GM18861 (cell line): Measurements from ENCODE around the gene JPT2.
"Not testable (repeated sequence)": the region's sequence is repeated elsewhere in the genome, so short reads cannot be mapped to it uniquely, and the experiment has no call there.

ENCODE experiments used
- ATAC-seq: cut with Tn5 transposase; IDR thresholded peaks from one replicate; pipeline ENCODE4 v1.9.1; 2021; ENCODE audit not compliant: unreplicated experiment

The JPT2 gene

DNA sequence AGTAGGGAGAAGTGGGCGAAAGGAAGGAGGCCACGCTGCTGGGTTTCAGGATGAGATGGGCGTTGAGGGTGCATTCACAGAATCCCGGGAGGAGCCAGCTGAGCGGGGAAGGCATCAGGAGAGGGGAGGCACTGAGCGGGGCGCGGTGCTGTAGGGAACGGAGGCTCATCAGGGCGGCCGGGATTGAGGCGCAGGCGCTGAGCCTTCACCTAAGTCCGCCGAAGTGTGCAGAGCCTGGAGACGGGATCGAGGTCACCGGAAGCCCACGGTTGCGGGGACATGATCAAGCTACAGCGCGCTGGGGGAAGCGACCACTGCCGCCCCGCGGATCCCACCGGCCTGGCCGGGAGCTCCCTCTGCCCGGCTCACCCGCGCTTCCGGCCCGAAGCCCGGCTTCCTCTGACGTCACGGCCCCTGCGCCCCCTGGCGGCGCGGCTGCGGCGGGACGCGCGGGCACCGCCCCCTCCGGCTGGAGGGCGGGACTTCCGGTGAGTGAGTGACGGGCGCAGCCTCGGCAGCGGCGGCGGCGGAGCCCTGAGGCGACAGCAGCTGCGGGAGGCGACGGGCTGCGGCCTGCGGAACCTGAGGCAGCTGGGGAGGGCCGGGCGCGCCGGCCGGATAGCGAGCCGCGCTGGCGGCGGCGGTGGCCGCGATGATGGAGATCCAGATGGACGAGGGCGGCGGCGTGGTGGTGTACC, 27.8 kb downstream of the JPT2 start, which contains the start of gene MAPK8IP3:
Gene MAPK8IP3, plus strand, starts transcription at position 508 of the 698 bp plus-strand sequence. Its CDS starts 145 bp downstream, at position 653.
- peak; percentile 62 for ATAC-seq

DNA sequence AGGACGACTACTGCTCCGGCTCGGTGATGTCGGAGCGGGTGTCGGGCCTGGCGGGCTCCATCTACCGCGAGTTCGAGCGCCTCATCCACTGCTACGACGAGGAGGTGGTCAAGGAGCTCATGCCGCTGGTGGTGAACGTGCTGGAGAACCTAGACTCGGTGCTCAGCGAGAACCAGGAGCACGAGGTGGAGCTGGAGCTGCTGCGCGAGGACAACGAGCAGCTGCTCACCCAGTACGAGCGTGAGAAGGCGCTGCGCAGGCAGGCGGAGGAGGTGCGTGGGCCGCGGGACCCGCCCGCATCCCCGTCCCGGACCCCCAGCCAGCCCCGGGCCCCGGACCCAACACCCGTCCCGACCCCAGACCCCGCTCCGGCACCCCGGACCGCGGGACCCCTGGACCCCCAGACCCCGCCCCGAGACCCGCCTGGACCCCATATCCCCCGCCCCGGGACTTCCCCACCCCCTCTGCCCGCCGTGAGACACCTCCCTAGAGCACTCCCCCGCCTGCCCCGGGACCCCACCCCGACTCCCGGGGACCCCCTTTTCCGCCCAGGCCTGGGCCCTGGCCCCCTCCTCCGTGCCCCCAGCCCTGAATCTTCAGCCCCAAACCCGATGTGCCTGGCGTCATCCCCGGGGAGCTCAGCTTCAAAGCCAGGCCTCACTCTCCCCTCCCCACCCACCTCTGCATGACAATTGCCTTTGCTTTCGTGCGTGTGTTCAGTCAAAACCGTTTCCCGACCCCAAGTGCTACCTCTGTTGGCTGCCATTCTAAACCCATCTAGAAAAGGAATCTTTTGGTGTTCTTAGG, 28.5 kb downstream of the JPT2 start:
- peak; percentile 22 for ATAC-seq

DNA sequence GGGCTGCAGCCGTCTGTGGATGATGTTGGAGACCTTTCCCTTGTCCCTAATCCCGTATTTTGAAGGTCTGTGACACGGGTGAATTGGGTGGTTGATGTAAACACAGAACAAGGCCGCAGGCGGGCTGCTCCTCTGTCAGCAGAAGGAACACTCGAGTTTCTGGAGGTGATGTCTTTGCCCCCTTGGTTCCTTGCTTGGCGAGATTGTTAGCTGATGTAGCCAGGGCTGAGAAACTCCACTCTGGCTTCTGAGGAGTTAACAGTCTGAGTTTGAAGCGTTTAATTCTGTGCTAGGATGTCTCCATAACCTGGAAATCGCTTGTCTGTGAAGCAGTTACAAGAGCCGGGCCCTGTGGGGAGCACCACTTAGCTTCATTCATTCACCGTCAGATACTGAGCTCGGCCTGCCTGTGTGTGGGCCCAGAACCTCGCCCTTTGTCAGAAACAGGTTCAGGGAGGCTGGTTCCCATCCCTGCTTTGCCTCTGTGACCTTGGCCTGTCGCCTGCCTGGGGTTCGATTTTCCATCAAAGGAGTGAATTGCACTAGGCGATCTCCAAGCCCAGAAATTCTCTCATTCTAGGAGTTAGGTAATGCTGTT, 29.2 kb downstream of the JPT2 start:
- ATAC-seq = no peak

DNA sequence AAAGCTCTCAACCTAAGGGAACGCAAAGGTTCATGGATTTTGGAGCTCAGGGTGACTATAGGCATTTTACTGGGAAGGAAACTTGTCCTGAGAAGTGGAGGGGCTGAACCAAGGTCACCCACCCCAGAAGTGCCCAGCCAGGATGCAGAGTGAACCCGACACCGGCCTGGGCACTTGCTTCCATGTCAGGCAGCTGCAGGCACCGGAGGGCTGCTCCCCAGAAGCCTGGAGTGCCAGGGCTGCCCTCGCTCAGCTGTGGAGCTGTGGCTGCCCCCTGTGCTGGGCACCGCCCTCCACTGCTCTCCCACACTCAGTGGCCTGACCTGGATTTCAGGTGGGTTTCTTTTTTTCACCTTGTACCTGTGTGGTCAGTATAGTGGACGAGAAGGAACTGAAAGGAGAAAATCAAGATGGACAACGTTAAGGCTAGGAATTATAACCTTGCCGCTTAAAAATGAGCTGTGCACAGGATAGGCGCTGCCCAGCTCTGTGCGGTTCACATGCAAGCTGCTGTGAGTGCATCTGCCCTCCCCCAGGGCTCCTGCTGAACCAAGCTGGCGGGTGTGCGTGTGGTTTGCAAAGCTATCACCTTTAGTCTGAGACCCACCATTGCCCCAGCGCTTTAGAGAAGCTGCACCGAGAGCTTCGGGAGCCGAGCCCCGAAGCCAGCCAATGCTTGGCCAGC, 30.1 kb downstream of the JPT2 start:
- ATAC-seq = no peak

DNA sequence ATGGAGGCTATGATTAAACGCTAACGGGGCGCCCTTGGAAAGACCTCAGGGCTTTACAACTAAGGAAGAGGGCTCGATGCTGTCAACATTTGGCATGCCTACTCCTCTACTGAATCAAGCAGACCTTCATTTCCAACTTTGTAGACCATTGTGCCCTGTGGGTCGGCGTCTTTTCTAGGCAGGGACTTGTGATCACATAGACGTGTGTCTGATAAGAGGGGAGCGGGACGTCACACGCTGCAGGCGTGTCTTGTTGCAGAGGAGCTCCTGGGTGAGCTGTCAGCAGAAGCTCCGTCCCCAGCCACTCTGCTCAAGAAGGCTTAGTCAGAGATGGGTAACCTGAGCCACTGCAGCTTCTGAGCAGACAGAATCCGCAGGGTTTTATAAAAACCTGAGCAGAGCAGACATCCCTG, 30.7 kb downstream of the JPT2 start:
- ATAC-seq = no peak

DNA sequence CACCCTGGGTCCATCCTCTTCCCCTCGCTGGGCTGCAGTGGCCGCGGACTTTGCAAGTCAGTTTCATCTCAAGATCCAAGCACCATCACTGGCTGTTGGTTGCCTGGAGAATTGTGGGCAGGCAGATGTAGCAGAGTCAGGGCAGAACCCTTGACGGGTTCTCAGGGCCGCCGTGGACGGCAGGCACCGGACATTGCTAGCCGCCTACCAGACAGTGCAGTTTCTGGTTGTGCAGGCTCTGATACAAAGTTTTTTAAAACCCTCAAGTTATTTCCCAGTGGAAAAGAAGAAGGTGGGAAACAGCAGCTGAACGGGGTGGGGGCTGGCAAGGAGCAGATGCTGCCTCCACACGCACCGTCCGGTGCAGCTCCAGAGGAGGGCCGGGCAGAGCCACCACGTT, 31.3 kb downstream of the JPT2 start:
- ATAC-seq = no peak

DNA sequence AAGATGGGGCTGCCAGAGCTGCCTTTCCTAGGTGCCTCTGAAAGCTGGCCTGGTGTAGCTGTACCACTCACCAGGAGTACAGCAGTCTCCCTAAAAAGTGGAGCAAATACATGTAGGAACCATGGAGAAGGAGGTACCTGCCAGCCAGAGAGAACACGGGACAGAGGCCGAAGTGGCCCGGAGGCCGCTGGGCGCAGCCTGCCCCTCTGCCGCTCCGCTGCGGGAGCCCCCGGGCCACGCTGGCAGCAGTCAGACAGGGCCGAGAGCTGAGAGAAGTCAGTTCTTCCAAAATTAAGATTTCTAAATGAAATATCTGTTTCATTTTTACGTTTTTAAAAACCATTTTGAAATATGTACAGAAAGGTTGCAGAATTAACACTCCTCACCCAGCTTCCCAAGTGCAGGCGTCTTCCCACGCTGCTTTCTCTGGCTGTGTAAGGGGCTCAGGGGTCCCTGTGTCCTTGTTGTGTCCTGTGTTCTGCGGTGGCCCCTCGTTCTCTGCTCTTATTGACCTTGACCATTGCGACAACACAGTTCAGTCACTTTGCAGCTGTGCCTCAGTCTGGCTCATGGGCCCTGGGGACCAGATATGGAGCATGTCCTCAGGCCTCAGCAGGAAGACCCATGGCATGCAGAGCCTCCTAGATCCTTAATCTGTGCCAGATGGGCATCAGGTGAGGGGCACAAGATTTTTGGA, 32.9 kb downstream of the JPT2 start:
- ATAC-seq = no peak

DNA sequence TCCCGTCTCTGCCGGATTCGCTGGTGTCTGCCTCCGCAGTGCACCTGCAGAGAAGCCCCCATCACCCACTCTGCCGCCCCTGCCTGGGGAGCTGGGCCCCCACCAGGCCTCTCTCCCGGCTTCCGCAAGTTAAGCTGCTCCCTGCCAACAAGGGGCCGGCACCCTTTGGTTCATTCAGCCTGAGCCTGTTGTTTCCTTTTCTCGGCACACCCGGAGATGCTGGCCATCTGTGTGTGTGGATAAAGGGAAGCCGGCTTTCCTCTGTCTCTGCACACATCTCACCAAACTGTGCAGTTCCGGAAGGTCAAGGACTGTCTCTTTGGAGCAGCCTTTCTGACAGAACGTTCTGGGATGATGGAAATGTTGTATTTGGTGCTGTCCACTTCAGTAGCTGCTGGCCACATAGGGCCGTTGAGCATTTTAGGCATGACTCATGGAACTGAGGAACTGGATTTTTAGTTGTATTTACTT, 34.7 kb downstream of the JPT2 start:
- ATAC-seq = no peak

DNA sequence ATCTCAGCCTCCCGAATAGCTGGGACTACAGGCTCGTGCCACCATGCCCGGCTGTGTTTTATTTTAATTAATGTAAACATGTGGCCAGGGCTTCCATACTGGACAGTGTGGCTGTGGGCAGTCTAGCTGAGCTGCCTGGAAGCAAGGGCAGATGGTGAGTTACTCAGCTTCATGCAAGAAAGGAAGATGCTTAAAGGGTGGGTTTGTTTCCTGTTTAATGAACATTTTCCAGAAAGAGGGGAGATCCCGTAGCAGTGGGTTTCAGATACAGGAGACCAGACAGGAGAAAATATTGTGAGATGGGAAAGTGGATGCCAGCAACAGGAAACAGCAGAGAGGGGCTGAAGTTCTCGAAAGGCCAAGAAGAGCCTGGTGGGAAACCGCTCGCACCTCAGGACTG, 35.3 kb downstream of the JPT2 start:
- ATAC-seq = no peak

DNA sequence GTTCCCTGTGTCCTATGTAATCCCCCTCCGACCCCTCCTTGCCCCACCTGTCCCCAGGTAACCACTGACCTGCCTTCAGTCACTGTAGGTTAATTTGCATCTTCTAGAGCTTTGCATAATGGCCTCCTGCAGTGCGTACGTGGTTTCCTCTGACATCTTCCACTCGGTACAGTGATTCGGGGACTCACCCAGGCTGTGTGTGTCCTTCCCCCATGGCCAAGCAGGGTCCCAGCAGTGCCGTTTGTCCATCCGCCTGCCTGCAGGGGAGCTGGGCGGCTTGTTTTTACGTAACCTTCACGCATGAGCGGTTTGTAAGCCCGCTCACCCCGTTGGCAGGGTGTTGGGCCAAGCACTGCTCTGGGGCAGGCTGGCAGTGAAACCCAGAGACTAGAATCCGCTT, 35.9 kb downstream of the JPT2 start:
- no peak for ATAC-seq

DNA sequence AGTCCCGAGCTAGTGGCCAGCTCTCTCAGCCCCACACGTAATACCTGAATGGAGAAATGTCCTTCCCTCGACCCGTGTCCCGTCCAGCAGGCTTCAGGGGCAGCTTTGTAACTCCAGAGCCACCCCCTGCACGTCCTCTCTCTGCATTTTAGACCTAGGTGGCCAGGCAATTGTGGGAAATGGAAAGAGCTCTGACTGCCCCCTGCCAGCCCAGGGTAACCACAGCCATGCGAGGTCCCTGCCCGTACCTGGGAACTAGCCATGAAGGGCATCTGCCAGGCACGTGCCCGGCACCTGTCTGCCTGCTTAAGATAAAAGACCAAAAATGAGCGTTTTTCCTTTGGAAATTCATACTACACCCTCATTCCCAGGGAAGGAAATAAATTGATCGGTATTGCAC, 37.1 kb downstream of the JPT2 start:
- no peak for ATAC-seq

DNA sequence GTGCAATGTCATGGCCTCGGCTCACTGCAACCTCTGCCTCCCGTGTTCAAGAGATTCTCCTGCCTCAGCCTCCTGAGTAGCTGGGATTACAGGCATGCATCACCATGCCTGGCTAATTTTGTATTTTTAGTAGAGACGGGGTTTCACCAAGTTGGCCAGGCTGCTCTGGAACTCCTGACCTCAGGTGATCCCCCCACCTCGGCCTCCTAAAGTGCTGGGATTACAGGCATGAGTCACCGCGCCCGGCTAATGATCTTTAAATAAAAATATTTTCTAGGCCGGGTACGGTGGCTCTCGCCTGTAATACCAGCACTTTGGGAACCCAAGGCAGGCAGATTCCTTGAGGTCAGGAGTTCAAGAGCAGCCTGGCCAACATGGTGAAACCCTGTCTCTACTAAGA, 40.2 kb downstream of the JPT2 start:
- not testable (repeated sequence) for ATAC-seq

DNA sequence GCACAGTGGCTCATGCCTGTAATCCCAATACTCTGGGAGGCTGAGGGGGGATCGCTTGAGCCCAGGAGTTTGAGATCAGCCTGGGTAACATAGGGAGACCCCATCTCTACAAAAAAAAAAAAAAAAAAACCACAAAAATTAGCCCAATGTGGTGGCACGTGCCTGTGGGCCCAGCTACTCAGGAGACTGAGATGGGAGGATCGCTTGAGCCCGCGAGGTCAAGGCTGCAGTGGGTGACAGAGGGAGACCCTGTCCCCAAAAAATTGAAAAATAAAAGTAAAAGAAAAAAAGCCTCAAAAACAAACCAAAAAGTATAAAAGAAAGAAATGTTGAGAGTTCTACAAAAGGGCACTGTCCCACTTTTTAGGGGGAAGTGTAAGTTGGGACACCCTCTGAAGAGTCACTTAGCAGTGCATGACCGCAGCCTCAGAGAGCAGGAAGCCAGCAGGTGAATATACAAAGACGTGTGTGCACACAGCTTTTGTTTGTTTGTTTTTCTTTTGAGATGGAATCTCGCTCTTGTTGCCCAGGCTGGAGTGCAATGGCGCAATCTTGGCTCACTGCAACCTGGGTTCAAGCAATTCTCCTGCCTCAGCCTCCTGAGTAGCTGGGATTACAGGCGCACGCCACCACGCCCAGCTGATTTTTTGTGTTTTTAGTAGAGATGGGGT, 41.6 kb downstream of the JPT2 start:
- not testable (repeated sequence) for ATAC-seq

DNA sequence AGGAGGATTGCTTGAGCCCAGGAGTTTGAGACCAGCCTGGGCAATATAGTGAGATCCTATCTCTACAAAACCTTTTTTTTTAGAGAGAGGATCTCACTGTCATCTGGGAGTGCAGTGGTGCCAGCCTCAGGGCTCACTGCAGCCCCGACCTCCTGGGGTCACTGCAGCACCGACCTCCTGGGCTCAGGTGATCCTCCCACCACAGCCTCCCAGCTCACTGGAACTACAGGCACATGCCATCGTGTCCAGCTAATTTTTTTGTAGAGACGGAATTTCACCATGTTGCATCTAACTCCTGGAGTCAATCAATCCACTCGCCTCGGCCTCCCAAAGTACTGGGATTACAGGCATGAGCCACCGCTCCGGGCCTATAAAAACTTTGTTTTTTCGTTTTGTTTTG, 43.3 kb downstream of the JPT2 start:
- ATAC-seq = no peak

DNA sequence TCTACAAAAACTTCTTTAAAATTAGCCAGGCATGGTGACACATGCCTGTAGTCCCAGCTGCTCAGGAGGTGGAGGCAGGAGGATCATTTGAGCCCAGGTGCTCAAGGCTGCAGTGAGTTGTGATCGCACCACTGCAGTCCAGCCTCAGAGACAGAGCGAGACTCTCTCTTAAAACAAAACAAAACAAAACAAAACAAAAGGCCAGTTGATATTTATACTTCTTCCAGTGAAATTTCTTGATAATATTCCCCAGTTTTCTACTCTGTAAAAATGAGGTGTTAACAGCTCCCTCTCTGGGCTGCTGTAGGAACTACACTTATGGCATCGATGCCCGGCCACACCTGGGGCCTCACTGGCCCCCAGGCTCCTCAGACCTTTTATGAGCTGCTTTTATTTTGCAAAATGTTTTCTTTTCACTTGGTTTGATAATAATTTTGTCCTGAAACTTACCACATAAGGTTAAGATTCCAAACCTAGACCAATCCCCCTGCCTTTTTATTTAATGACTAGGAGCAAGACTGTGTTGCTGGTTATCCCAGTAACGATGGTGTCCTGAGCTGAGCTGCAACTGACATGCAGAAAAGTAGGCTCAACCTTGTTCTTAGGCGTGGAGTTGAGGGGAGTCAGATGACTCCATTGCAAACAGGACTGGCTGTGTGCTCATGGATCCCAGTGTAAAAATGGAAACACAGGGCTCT, 45.5 kb downstream of the JPT2 start:
- ATAC-seq = no peak

DNA sequence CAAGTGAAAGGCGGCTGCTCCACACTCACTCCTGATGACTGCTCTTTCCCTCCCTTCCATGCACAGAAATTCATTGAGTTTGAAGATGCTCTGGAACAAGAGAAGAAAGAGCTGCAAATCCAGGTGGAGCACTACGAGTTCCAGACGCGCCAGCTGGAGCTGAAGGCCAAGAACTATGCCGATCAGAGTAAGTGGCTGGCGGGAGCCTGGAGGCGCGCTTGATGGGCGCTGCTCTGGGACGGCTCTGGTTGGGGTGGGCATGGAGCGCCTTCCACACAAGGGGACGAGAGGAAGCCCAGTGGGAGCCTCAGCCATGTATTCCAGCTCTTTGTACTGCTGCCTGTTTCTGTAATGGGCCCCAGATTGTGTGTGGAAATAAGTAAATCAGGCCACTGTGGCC, 46.4 kb downstream of the JPT2 start:
- ATAC-seq = no peak

DNA sequence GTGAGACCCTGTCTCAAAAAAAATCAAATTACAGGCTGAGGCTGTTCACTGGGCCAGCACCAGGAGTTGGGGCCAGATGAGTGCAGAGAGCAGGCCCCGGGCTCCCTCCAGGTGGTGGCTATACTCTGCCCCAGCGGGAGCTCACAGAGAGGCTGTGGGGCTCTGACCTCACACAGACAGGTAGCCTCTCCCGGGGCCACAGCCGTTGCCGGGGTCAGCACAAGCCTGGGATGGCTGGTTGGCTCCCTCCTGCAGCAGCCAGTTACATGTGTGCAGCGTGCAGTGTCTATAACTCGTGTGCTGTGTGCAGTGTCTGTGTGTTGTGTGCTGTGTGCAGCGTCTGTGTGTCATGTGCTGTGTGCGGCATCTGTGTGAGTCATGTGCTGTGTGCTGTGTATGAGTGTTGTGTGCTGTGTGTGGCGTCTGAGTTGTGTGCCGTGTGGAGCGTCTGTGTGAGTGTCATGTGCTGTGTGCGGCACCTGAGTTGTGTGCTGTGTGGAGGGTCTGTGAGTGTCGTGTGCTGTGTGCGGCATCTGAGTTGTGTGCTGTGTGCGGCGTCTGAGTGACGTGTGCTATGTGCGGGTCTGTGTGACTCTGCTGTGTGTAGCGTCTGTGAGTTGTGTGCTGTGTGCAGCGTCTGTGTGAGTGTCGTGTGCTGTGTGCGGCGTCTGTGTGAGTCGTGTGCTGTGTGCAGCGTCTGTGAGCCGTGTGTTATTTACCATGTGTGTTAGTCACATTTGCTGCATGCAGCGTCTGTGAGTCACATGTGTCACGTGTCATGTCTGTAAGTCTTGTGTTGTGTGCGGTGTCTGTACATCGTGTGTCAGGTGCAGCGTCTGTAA, 48.8 kb downstream of the JPT2 start:
- ATAC-seq = no peak
